Heart left ventricle (tissue), 16 donors: ENCODE data around the gene HEPN1. TPM values are rescaled to one million over a fixed set of nuclear protein-coding genes. Genes with fewer than 3 reads are reported as not detected.
A peak's percentile ranks its signal among the peaks of the same experiment; 100 is the strongest.

Experiments used
- ATAC-seq, 4 donors: fragments of 200-7000 bp; cut with Tn5 transposase; one replicate each; pipeline ENCODE4 v1.9.1; 2020 to 2022; ENCODE audit warnings: moderate library complexity in 4 of 4, mild to moderate bottlenecking in 3 of 4, moderate number of reproducible peaks in 1 of 4
- DNase-seq, 5 donors: peaks; one replicate each; pipeline ENCODE4 v3.0.0-alpha.2; 2020
- H3K27ac ChIP-seq, 12 donors: fragments of 200-600 bp; sonication (generic) in 4 of 12; one replicate each; pipeline versions ENCODE4 v1.5.0 to v1.8.0; 2016 to 2022; ENCODE audit warnings: mild to moderate bottlenecking in 2 of 12
- H3K27me3 ChIP-seq, 9 donors: fragments of 200-600 bp; sonication (generic) in 2 of 9; one replicate each; pipeline versions ENCODE4 v1.5.1 to v1.8.0; 2016 to 2022; ENCODE audit warnings: mild to moderate bottlenecking in 3 of 9
- H3K36me3 ChIP-seq, 9 donors: fragments of 200-600 bp; sonication (generic) in 2 of 9; one replicate each; pipeline versions ENCODE4 v1.5.0 to v1.8.0; 2018 to 2022; ENCODE audit warnings: mild to moderate bottlenecking in 2 of 9
- H3K4me1 ChIP-seq, 12 donors: fragments of 200-600 bp; sonication (generic) in 4 of 12; one replicate each; pipeline versions ENCODE4 v1.5.0 to v1.8.0; 2016 to 2022; ENCODE audit warnings: mild to moderate bottlenecking in 3 of 12
- H3K4me3 ChIP-seq, 12 donors: fragments of 200-600 bp; sonication (generic) in 4 of 12; one replicate each; pipeline versions ENCODE4 v1.5.0 to v1.8.0; 2017 to 2022; ENCODE audit warnings: mild to moderate bottlenecking in 9 of 12, moderate library complexity in 4 of 12
- H3K9me3 ChIP-seq, 12 donors: fragments of 200-600 bp; sonication (generic) in 4 of 12; one replicate each; pipeline versions ENCODE4 v1.5.0 to v1.8.0; 2016 to 2022; ENCODE audit warnings: mild to moderate bottlenecking in 1 of 12
- POLR2A ChIP-seq, 2 donors: fragments of 450-650 bp; IDR thresholded peaks; one replicate each; pipeline ENCODE4 v1.6.1; 2017; ENCODE audit warnings: antibody characterized with exemption in 2 of 2, mild to moderate bottlenecking in 2 of 2, moderate library complexity in 2 of 2
- WGBS, 4 donors: extraction: QIAGEN DNeasy Blood & Tissue Kit in 2 of 4; methylation state at CpG; one replicate each; pipeline versions ENCODE4 v1.1.5 to v1.1.7; 2013 to 2018; 5-methylcytosine and 5-hydroxymethylcytosine counted together
- intact Hi-C, 10 donors: fragments of 100-400 bp; cut with DNase I; formaldehyde crosslinking; loops; one replicate each; pipeline versions ENCODE4 v1.11.1 to v1.14.2; 2022
- long read RNA-seq, 3 donors: library from polyadenylated mRNA; unstranded; transcript quantifications; one replicate each; pipeline ENCODE4 v2.0.0, GENCODE V29; 2020 to 2021
- polyA plus RNA-seq, 2 donors: library from polyadenylated mRNA; stranded (reverse); fragments of 200-250 nt; gene quantifications; one replicate each; pipeline ENCODE4 v1.2.3, GENCODE V29; 2013
- total RNA-seq, 9 donors: library from RNA; depleted of rRNA in 2 of 9; stranded (reverse); fragments of >200 nt in 2 of 9; fragmentation: NEBNext Ultra II Directional in 3 of 9; extraction: Animal tissue kit (Norgen Biotek cat#: 25700) in 3 of 9; gene quantifications; one replicate each; pipeline versions ENCODE4 v1.1.0 to v1.2.4, GENCODE V29; 2016 to 2023
- TF ChIP-seq, protein P1 (sequence below), 12 donors: fragments of 200-600 bp; sonication (generic) in 4 of 12; IDR thresholded peaks; one replicate each; pipeline versions ENCODE4 v1.5.0 to v1.8.0; 2018 to 2022; ENCODE audit warnings: antibody characterized with exemption in 12 of 12, mild to moderate bottlenecking in 5 of 12
- donor health status: ischemic (EF 13 %, LVEDD 7.1; RV severe dilation, severe dysfunction).
- donor health status: healthy with polysubstance abuse.
- donor health status: DM: no; HTN: yes; CAD: no.
- donor health status: DM: no; HTN: no; CAD: no.
- donor health status: ischemic (EF 25% LVEDD 6.9; RV normal size, moderate dysfunction).
- donor health status: ischemic (EF 25% LVEDD 5.7; RV mildly dilated, moderate dysfunction).
- donor health status: healthy.
- donor health status: DM: yes; HTN: yes; CAD: no.
- donor health status: ischemic (EF 35%, LVEDD 5.7; RV mildly dilated, moderate dysfunction).
- donor health status: nonischemic (EF 11% LVEDD 7.7; RV severe dilation, severe dysfunction).
- donor health status: DM: yes; HTN: yes; CAD: no.
- donor health status: PGD.
- donor health status: ischemic (EF 29% LVEDD 5.4; RV normal size, mild dysfunction).
- donor health status: nonischemic (EF 23%, LVEDD 6.1; RV moderate dilation, normal function).

Gene HEPN1
- total RNA-seq (not detected), polyA plus RNA-seq (not detected)
- long read RNA-seq, donor 1: 0 reads
- long read RNA-seq, donor 2, partial matches to known transcripts: 0 of 2 reads
- long read RNA-seq, donor 2, other reads (novel, unspliced or antisense): 0 of 2 reads
- long read RNA-seq, donor 3: 0 reads

DNA sequence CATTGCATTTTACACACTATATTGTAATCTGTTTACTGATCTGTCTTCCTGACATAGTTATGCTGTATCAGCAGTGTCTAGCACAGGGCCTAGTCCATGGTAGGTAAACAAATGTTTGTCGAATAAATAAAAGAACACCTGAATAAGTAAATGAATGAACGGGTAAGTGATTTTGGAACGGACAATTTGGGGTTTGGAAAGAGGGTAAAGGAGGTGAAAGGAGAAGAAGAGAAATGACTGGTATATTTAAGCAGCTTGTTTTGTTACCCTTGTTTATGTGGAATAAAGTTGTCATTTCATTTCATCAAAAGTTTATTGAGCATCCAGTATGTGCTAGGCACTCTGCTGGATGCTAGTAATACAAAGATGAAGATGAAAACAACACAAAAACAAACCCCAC lies at the start of gene HEPN1:
TSS of gene HEPN1 (plus strand) at position 301 of the 400 bp plus-strand sequence.
- Histone ChIP-seq H3K9me3 (peaks cover 0 to 2% (median 0%) of the 10 kb centered on the region in 12 donors), H3K4me1 (peaks cover 0 to 17% (median 4%) of the 10 kb centered on the region in 12 donors), H3K27ac (no peak within 1 kb of the TSS), H3K27me3 (peaks cover 0 to 10% (median 3%) of the 10 kb centered on the region in 9 donors), H3K36me3 (no peaks in the 10 kb centered on the region), H3K4me3 (no peak within 1 kb of the TSS)
- WGBS, 4 donors: 92 to 95% (median 93%) methylated on average over 3 of the region's 3 CpGs
- no peak for DNase-seq
- no peak for ATAC-seq
- TF ChIP-seq POLR2A (IDR thresholded peaks at IDR 0.05): no peak
- TF ChIP-seq, protein P1, sequence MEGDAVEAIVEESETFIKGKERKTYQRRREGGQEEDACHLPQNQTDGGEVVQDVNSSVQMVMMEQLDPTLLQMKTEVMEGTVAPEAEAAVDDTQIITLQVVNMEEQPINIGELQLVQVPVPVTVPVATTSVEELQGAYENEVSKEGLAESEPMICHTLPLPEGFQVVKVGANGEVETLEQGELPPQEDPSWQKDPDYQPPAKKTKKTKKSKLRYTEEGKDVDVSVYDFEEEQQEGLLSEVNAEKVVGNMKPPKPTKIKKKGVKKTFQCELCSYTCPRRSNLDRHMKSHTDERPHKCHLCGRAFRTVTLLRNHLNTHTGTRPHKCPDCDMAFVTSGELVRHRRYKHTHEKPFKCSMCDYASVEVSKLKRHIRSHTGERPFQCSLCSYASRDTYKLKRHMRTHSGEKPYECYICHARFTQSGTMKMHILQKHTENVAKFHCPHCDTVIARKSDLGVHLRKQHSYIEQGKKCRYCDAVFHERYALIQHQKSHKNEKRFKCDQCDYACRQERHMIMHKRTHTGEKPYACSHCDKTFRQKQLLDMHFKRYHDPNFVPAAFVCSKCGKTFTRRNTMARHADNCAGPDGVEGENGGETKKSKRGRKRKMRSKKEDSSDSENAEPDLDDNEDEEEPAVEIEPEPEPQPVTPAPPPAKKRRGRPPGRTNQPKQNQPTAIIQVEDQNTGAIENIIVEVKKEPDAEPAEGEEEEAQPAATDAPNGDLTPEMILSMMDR (IDR thresholded peaks at IDR 0.05): no peak
- intact Hi-C loops: loop anchor here in 1 of 10 donors (5.0 kb wide), 1 partner anchor 512 kb away; no protein-coding TSS in a partner anchor

DNA sequence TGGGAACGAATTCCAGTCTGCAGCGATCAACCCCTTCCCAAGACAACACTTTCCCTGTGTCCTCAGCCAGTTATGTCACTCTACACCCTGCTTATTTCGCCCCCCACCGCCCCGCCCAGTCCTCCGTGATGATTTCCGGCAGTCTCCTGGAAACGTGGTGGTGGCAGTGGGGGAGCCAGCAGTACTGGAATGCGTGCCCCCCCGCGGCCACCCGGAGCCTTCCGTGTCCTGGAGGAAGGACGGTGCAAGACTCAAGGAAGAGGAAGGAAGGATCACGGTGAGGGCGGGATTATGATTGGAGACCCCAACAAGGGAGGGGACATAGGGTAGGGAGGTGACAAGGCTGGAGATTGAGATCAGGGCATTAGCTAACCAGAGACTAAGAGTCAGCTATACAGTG lies 49.7 kb upstream of the HEPN1 start:
- peaks cover 51 to 95% (median 81%) of the 10 kb centered on the region in 9 donors for H3K27me3 ChIP-seq
- ATAC-seq: no peak
- H3K9me3 ChIP-seq: no peaks in the 10 kb centered on the region
- DNase-seq: no peak
- H3K36me3 ChIP-seq: no peaks in the 10 kb centered on the region
- no peak overlapping the region for H3K4me3 ChIP-seq
- intact Hi-C loops: loop anchor here in 1 of 10 donors (10.0 kb wide), 1 partner anchor 205 kb away; no protein-coding TSS in a partner anchor
- 3 to 5% (median 4%) methylated on average over 16 of the region's 16 CpGs for WGBS, 4 donors
- H3K27ac ChIP-seq: no peak overlapping the region
- TF ChIP-seq, protein P1 (IDR thresholded peaks at IDR 0.05): no peak
- no peak for TF ChIP-seq POLR2A (IDR thresholded peaks at IDR 0.05)
- peaks cover 5 to 47% (median 27%) of the 10 kb centered on the region in 12 donors for H3K4me1 ChIP-seq

DNA sequence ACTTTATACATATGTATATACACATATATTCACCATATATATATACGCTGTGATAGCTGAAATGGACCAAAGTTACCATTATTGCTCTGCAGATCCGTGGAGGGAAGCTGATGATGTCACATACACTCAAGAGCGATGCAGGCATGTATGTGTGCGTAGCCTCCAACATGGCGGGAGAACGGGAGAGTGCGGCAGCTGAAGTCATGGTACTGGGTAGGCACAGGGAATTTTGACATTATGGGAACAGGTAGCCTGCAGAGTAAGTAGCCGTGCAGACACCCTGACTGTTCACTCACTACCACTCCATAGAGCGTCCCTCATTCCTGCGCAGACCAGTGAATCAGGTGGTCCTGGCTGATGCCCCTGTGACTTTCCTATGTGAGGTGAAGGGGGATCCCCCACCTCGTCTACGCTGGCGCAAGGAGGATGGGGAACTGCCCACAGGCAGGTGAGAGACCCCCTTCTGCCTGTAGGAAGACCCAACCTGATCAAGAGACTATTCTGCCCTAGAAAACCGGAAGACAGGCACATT lies 49.1 kb upstream of the HEPN1 start:
- H3K36me3 ChIP-seq: no peaks in the 10 kb centered on the region
- WGBS, 4 donors: 58 to 68% (median 61%) methylated on average over 11 to 14 of the region's 14 CpGs
- intact Hi-C loops: loop anchor here in 4 of 10 donors (10.0 kb wide), 3 partner anchors 55 to 205 kb away; partner anchors contain the start of gene CCDC15 (in 1 of the 4)
- H3K27me3 ChIP-seq: peaks cover 51 to 95% (median 75%) of the 10 kb centered on the region in 9 donors
- H3K4me3 ChIP-seq: no peak overlapping the region
- TF ChIP-seq POLR2A (IDR thresholded peaks at IDR 0.05): no peak
- TF ChIP-seq, protein P1 (IDR thresholded peaks at IDR 0.05): no peak
- no peak overlapping the region for H3K27ac ChIP-seq
- H3K4me1 ChIP-seq: peaks cover 5 to 46% (median 26%) of the 10 kb centered on the region in 12 donors
- ATAC-seq (no peak), DNase-seq (no peak)
- H3K9me3 ChIP-seq: no peaks in the 10 kb centered on the region

DNA sequence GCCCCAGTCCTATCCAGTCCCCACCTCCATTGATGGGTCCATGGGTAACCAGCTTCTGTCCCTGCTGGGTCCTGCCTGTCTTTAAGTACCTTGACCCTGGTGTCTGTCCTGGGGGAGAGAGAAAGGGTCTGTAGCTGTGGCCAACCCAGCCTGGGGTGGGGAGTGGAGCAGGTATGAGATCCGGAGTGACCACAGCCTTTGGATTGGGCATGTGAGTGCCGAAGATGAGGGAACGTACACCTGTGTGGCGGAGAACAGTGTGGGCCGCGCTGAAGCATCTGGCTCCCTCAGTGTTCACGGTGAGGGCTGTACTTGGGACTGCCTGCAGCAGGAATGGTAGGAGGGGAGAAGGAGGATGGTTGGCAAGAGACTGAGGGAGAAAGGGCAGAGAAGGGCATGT lies 48.6 kb upstream of the HEPN1 start:
- H3K27me3 ChIP-seq: peaks cover 46 to 89% (median 71%) of the 10 kb centered on the region in 9 donors

More for the DNA sequence above, 48.6 kb upstream of the HEPN1 start:
- no peak overlapping the region for H3K4me3 ChIP-seq
- no peak for ATAC-seq
- H3K36me3 ChIP-seq: no peaks in the 10 kb centered on the region
- H3K9me3 ChIP-seq: no peaks in the 10 kb centered on the region
- H3K4me1 ChIP-seq: peaks cover 5 to 41% (median 22%) of the 10 kb centered on the region in 12 donors
- no peak overlapping the region for H3K27ac ChIP-seq
- intact Hi-C loops: loop anchor here in 3 of 10 donors (10.0 kb wide), 2 partner anchors 54 to 84 kb away; partner anchors contain the start of gene CCDC15 (in 1 of the 3)
- TF ChIP-seq, protein P1 (IDR thresholded peaks at IDR 0.05): no peak
- no peak for TF ChIP-seq POLR2A (IDR thresholded peaks at IDR 0.05)
- 51 to 69% (median 62%) methylated on average over 7 of the region's 7 CpGs for WGBS, 4 donors
- peak in 1 of 5 donors; percentile 14 for DNase-seq
